ENCODE results near the gene ENTPD3. TPM values are rescaled to one million over a fixed set of nuclear protein-coding genes. Genes with fewer than 3 reads are reported as not detected.

The ENTPD3 gene
- total RNA-seq, 6 donors from 2014 or later: 2.1 to 9.6 (median 3.9) TPM

- peak in 1 of 2 donors; percentile 2 for ATAC-seq (ENCODE audit: low FRiP score in 2 of 2)
Observed at GRCh38 chr3:40477666-40478065, 90.7 kb downstream of the ENTPD3 start.

More at GRCh38 chr3:40477666-40478065, 90.7 kb downstream of the ENTPD3 start:
- peak overlapping the region in 2 of 4 donors; percentile 86 to 89 for H3K27ac ChIP-seq
- TF ChIP-seq POLR2A (IDR thresholded peaks at IDR 0.05): no peak
- TF ChIP-seq CTCF (IDR thresholded peaks at IDR 0.05): no peak
- TF ChIP-seq EP300 (IDR thresholded peaks at IDR 0.05): no peak
- no peak for TF ChIP-seq POLR2AphosphoS5 (IDR thresholded peaks at IDR 0.05)
- no peaks in the 10 kb centered on the region for H3K27me3 ChIP-seq
- H3K36me3 ChIP-seq: peaks cover 0 to 35% (median 8%) of the 10 kb centered on the region in 4 donors
- no peaks in the 10 kb centered on the region for H3K9me3 ChIP-seq
- H3K4me3 ChIP-seq: peak overlapping the region; percentile 85 to 91 (median 88)
- DNase-seq: no peak
- peaks cover 7 to 11% (median 10%) of the 10 kb centered on the region in 4 donors for H3K4me1 ChIP-seq
- WGBS, 2 donors: 51 to 60% methylated on average over 4 of the region's 4 CpGs

Other genes with a start within 250 kb of the ENTPD3 start
- gene EIF1B, start 77.5 kb upstream of the ENTPD3 start, total RNA-seq: 10 to 100 TPM; 26.2 to 49.1 (median 38.8) TPM
- 1,000 to 10,000 TPM in 2 of 6 donors, 100 to 1,000 TPM in 4; 173 to 1,676 (median 348) TPM for gene RPL14, start 70.2 kb downstream of the ENTPD3 start, total RNA-seq
- gene ZNF619, start 89.9 kb downstream of the ENTPD3 start, total RNA-seq: 10 to 100 TPM in 1 of 6 donors, 1 to 10 TPM in 5; 4.4 to 10.5 (median 5.9) TPM
- 1 to 10 TPM; 2.1 to 9.6 (median 5.3) TPM for gene ZNF620, start 118.9 kb downstream of the ENTPD3 start, total RNA-seq
- gene ZNF621, start 137.8 kb downstream of the ENTPD3 start, total RNA-seq: 10 to 100 TPM; 14.3 to 39.8 (median 17.6) TPM